ENCODE measurements around the gene PICK1.

PICK1 gene

DNA sequence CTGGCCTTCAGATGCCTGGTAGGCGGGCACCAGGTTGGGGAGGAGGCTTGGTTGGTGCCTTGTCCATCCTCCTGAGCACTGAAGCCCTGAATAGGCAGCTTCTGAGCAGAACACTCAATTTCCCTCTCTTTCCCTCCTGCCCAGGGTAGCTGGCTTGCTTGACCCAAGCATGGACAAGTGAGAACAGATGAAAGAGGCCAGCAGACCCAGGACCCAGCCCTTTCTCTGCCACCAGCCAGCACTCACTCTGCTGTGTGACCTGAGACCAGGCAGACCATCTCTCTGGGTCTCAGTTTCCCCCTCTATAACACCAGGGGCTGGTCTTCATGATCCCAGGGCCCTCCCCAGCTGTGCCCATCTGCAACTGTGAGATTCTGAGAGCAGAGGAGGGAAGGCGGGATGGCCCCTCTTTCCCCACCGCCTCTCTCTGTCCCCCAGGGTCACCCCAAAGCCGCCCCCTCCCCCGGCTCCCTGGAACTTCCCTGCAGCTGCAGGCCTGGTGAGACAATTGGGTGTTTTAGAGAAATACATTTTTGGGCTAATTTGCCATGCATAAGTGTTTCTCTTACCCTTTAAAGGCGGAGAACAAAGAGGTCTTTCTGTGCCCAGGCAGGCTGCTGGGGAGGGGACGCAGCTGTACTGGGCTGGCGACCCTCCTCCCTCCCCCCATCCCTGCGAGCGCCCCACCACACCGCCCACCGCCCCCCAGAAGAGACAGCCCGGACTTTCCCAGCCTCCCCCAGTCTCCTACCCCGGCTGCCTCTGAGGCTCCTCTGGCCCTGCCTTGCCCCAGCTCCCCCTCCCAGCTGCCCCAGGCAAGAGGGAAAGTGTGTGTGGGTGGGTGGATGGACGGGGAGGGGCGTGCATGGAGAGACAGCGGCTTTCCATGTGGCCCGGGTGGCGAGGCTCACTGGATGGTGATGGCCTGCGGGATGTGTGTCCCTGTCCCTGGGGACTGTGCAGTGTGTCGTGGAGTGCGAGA is 30.8 kb upstream of the PICK1 start:
- TF ChIP-seq, protein P1, sequence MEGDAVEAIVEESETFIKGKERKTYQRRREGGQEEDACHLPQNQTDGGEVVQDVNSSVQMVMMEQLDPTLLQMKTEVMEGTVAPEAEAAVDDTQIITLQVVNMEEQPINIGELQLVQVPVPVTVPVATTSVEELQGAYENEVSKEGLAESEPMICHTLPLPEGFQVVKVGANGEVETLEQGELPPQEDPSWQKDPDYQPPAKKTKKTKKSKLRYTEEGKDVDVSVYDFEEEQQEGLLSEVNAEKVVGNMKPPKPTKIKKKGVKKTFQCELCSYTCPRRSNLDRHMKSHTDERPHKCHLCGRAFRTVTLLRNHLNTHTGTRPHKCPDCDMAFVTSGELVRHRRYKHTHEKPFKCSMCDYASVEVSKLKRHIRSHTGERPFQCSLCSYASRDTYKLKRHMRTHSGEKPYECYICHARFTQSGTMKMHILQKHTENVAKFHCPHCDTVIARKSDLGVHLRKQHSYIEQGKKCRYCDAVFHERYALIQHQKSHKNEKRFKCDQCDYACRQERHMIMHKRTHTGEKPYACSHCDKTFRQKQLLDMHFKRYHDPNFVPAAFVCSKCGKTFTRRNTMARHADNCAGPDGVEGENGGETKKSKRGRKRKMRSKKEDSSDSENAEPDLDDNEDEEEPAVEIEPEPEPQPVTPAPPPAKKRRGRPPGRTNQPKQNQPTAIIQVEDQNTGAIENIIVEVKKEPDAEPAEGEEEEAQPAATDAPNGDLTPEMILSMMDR (IDR thresholded peaks at IDR 0.05): no peak
- Histone ChIP-seq H3K27ac (peak overlapping the region in 1 of 2 donors; percentile 8), H3K4me3 (no peak overlapping the region)
- DNase-seq (ENCODE audit: low spot score): no peak

DNA sequence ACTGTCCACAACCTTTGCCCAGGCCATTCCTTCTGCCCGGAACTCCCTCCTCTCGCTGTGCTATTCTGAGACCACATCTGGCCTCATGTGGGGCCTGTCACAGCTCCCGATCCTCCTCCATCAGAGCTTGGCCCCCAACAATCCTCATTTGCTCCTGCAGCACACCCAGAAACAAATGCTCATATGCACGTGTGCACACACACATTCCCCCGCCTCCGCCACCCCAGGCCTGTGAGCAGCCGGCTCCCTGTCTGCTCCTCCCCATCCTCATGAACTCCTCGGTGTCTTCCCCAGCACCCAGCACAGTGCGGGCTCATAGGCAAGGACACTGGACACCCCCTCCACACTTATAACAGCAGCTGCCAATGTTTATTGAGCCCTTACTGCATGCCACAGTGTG is 29.7 kb upstream of the PICK1 start:
- TF ChIP-seq, protein P1 (IDR thresholded peaks at IDR 0.05): no peak
- Histone ChIP-seq H3K4me3 (no peak overlapping the region), H3K27ac (peak overlapping the region in 1 of 2 donors; percentile 2)
- no peak for DNase-seq (ENCODE audit: low spot score)

DNA sequence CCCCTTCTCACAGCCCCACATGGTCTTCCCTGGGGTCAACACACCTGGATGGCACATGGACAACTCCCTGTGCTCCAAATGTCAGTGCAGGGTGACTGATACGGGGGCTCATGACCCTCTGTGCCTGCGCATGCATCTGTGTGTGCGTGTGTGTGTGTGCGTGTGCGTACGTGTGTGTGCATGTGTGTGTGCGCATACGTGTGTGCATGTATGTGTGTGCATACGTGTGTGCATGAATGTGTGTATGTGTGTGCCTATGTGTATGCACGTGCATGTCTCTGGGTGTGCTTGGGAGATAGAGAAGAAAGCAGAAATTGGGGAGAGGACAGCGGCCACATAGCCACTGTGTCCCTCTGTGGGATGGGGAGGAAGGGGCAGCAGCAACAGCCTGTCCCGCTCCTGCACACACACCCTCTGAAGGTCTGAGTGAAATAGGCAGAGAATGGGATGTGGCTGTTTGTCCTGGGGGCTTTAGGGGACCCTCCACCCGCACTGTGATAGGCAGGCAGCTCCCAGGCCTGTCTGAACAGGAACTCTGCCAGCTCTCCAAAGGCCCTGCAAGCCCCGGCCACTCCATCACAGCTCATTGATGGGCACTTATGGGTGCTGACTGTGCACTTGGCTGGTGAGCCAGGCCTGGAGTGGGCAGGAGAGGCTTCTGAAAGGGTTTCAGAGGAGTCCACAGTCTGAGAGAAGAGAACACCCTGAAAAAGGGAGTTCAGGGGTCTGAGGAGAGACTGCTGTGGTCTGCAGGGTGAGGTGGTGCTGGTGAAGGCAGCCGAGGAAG is 28.7 kb upstream of the PICK1 start:
- no peak for DNase-seq (ENCODE audit: low spot score)
- TF ChIP-seq, protein P1 (IDR thresholded peaks at IDR 0.05): no peak
- H3K27ac ChIP-seq: no peak overlapping the region
- no peak overlapping the region for H3K4me3 ChIP-seq

DNA sequence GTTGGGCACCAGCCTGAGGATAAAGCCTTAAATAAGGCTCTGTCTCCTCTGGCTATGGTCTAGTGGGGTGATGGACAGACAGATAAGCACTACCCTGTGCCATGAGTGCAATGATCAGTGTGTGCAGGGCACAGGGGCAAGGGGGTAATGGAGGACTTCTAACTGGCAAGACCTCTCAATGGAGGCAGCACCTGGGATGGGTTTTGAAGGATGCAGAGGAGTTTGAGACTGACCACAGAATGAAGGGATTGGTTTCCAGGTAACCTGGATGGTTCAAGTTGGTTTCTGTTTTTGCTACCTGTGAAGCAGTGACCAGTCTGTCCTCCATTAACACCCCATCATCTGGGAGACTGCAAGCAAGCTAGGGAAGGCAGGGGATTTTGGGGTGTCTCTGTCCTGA is 27.8 kb upstream of the PICK1 start:
- TF ChIP-seq, protein P1 (IDR thresholded peaks at IDR 0.05): no peak
- no peak for DNase-seq (ENCODE audit: low spot score)
- Histone ChIP-seq H3K4me3 (no peak overlapping the region), H3K27ac (peak overlapping the region in 1 of 2 donors; percentile 14)

DNA sequence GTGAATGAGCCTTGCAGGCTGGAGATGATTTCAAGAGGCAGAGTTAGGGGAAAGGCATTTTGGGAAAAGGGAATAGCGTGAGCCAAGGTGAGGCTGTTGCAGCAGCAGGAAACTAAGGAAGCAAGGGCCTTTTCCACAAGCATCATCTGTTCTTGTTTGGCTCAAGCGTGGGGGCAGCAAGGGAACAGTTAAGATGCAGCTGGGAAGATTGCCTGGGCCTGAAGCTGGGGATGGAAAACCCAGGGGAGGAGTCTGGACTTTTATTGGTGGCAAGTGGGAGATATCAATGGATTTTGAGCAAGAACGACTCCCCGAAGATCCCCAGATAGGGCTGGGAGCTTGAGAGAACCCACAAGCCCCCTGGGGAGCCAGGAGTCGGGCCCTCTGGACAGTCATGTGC is 27.3 kb upstream of the PICK1 start:
- no peak for DNase-seq (ENCODE audit: low spot score)
- H3K27ac ChIP-seq: peak overlapping the region in 1 of 2 donors; percentile 14
- TF ChIP-seq, protein P1 (IDR thresholded peaks at IDR 0.05): no peak
- no peak overlapping the region for H3K4me3 ChIP-seq

DNA sequence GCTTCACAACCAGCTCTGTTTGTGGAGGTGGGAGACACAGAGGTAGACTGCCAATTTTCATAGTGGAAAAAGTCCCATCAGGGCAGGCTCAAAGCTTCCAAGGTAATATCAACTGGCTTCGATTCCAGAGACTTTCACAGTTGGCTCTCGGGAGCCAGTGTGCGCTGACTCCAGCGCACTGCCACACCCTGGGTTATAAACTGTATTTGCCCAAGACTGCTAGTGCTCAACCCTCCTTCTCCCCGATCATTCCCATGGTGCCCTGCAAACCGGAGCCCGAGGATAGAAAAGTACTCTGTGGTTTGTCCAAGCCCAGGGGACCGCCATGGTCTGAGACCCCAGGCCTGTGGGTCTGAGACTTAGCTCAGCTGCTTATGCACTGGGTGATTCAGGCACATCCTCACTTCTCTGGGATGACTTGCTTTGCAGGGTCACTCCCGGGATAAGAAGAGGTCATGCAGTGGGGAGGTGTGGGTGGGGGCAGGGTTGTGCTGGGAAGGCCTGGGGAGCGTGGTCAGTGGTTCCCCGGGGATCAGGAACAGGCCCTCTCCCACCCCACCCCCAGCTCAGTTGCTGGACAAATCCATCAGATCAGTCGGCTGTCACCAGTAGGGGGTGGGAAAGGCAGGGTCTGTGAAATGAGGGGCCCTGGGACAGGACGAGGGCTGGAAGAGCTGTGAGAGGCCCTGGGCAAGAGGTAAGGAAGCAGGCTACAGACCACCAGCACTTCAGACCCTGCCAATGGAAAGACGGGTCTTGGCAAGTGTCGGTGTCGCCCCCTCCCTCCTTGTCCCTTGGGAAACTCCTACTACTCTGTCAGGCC is 26.7 kb upstream of the PICK1 start:
- TF ChIP-seq, protein P1 (IDR thresholded peaks at IDR 0.05): no peak
- peak overlapping the region in 1 of 2 donors; percentile 43 for H3K27ac ChIP-seq
- H3K4me3 ChIP-seq: no peak overlapping the region
- no peak for DNase-seq (ENCODE audit: low spot score)

Data from coronary artery (tissue), 2 donors.